PFSK-1 (cell line): ENCODE data around the gene SYTL3.

Source experiments
- POLR2AphosphoS5 ChIP-seq: IDR thresholded peaks from 2 replicates; pipeline ENCODE4 v1.6.1; 2012; ENCODE audit warnings: low read depth, mild to moderate bottlenecking, control low read depth, low read length, moderate library complexity
- REST ChIP-seq, 2 experiments: IDR thresholded peaks; 2 replicates each; pipeline versions ENCODE4 v1.6.1 to v1.8.0; 2011 to 2012; ENCODE audit warnings: low read depth in 2 of 2, low read length in 2 of 2, control low read depth in 1 of 2, inconsistent platforms in 1 of 2, mild to moderate bottlenecking in 1 of 2, moderate library complexity in 1 of 2; ENCODE audit not compliant: insufficient read depth in 1 of 2

- TF ChIP-seq POLR2AphosphoS5 (no peak), REST (IDR thresholded peaks at IDR 0.05; ENCODE audit: insufficient read depth in 1 of 2, low read depth in 2 of 2, low read length in 2 of 2) (no peak)
These were observed 2.4 kb upstream of the SYTL3 start for GRCh38 chr6:158647501-158647900.
